ENCODE results near the gene DTX1. TPM values are rescaled to one million over a fixed set of nuclear protein-coding genes. Genes with fewer than 3 reads are reported as not detected.

Gene DTX1
- total RNA-seq, 2 experiments from 2014 or later, result 0.55 to 0.57 TPM

GRCh38 chr12:113070117-113070906 is 13.8 kb downstream of the DTX1 start:
- H3K9me3 Mint-ChIP-seq, result no peaks in the 10 kb centered on the region
- DNase-seq (peak; percentile 65), ATAC-seq (ENCODE audit: low read depth) (peak; percentile 83)
- H3K27me3 Mint-ChIP-seq, result peaks cover 5% of the 10 kb centered on the region
- peaks cover 15% of the 10 kb centered on the region for H3K4me1 Mint-ChIP-seq
- peak overlapping the region; percentile 39 for H3K4me3 Mint-ChIP-seq
- POLR2A ChIA-PET, result interaction anchor here (1.6 kb wide), 1 partner anchor 92 kb away, joined by 4 read pairs; the partner anchor contains the start of gene OAS2
- peak overlapping the region; percentile 8 for H3K27ac Mint-ChIP-seq
- no peaks in the 10 kb centered on the region for H3K36me3 Mint-ChIP-seq

GRCh38 chr12:113071135-113072112 is 14.9 kb downstream of the DTX1 start:
- Mint-ChIP-seq H3K9me3 (no peaks in the 10 kb centered on the region), H3K36me3 (no peaks in the 10 kb centered on the region), H3K27ac (no peak overlapping the region), H3K4me1 (peaks cover 20% of the 10 kb centered on the region), H3K27me3 (peaks cover 5% of the 10 kb centered on the region), H3K4me3 (no peak overlapping the region)
- POLR2A ChIA-PET, result interaction anchor here (1.6 kb wide), 1 partner anchor 94 kb away, joined by 4 read pairs; the partner anchor contains the start of gene OAS2
- DNase-seq (no peak), ATAC-seq (ENCODE audit: low read depth) (no peak)

- H3K27ac Mint-ChIP-seq, result no peak overlapping the region
- DNase-seq (no peak), ATAC-seq (ENCODE audit: low read depth) (no peak)
- H3K27me3 Mint-ChIP-seq, result peaks cover 5% of the 10 kb centered on the region
- no peak overlapping the region for H3K4me3 Mint-ChIP-seq
- H3K4me1 Mint-ChIP-seq, result peaks cover 18% of the 10 kb centered on the region
- POLR2A ChIA-PET, result no interaction called here
- H3K36me3 Mint-ChIP-seq, result no peaks in the 10 kb centered on the region
- H3K9me3 Mint-ChIP-seq, result no peaks in the 10 kb centered on the region
These were observed 15.6 kb downstream of the DTX1 start for GRCh38 chr12:113072136-113072535.

- no peak overlapping the region for H3K4me3 Mint-ChIP-seq
- H3K9me3 Mint-ChIP-seq, result no peaks in the 10 kb centered on the region
- H3K27ac Mint-ChIP-seq, result no peak overlapping the region
- ATAC-seq (ENCODE audit: low read depth), result no peak
- H3K4me1 Mint-ChIP-seq, result peaks cover 18% of the 10 kb centered on the region
- H3K27me3 Mint-ChIP-seq, result no peaks in the 10 kb centered on the region
- POLR2A ChIA-PET, result no interaction called here
- H3K36me3 Mint-ChIP-seq, result no peaks in the 10 kb centered on the region
- no peak for DNase-seq
These were observed 17.1 kb downstream of the DTX1 start for GRCh38 chr12:113073586-113073985.

- Mint-ChIP-seq H3K36me3 (no peaks in the 10 kb centered on the region), H3K27ac (no peak overlapping the region), H3K9me3 (no peaks in the 10 kb centered on the region), H3K4me3 (no peak overlapping the region), H3K27me3 (no peaks in the 10 kb centered on the region), H3K4me1 (peaks cover 15% of the 10 kb centered on the region)
- POLR2A ChIA-PET, result no interaction called here
- no peak for DNase-seq
- ATAC-seq (ENCODE audit: low read depth), result peak; percentile 34
These were observed 18.7 kb downstream of the DTX1 start for GRCh38 chr12:113075137-113075683.

GRCh38 chr12:113077057-113077858 is 20.7 kb downstream of the DTX1 start:
- ATAC-seq (ENCODE audit: low read depth) (no peak), DNase-seq (no peak)
- POLR2A ChIA-PET, result no interaction called here
- Mint-ChIP-seq H3K4me3 (no peak overlapping the region), H3K9me3 (no peaks in the 10 kb centered on the region), H3K27me3 (peaks cover 2% of the 10 kb centered on the region), H3K27ac (no peak overlapping the region), H3K36me3 (no peaks in the 10 kb centered on the region), H3K4me1 (peaks cover 6% of the 10 kb centered on the region)

- H3K4me3 Mint-ChIP-seq, result no peak overlapping the region
- no peaks in the 10 kb centered on the region for H3K9me3 Mint-ChIP-seq
- no peak for ATAC-seq (ENCODE audit: low read depth)
- POLR2A ChIA-PET, result no interaction called here
- no peak for DNase-seq
- H3K27ac Mint-ChIP-seq, result no peak overlapping the region
- H3K36me3 Mint-ChIP-seq, result no peaks in the 10 kb centered on the region
- H3K4me1 Mint-ChIP-seq, result peaks cover 6% of the 10 kb centered on the region
- H3K27me3 Mint-ChIP-seq, result peaks cover 2% of the 10 kb centered on the region
These were observed 21.3 kb downstream of the DTX1 start for GRCh38 chr12:113077859-113078255.

GRCh38 chr12:113081873-113082272 is 25.3 kb downstream of the DTX1 start:
- no peak overlapping the region for H3K27ac Mint-ChIP-seq
- peaks cover 15% of the 10 kb centered on the region for H3K4me1 Mint-ChIP-seq
- no peaks in the 10 kb centered on the region for H3K36me3 Mint-ChIP-seq
- DNase-seq (no peak), ATAC-seq (ENCODE audit: low read depth) (no peak)
- no peak overlapping the region for H3K4me3 Mint-ChIP-seq
- peaks cover 5% of the 10 kb centered on the region for H3K27me3 Mint-ChIP-seq
- H3K9me3 Mint-ChIP-seq, result no peaks in the 10 kb centered on the region
- POLR2A ChIA-PET, result no interaction called here

- ATAC-seq (ENCODE audit: low read depth) (no peak), DNase-seq (no peak)
- Mint-ChIP-seq H3K27me3 (peaks cover 5% of the 10 kb centered on the region), H3K4me1 (peaks cover 20% of the 10 kb centered on the region), H3K27ac (peak overlapping the region; percentile 45), H3K36me3 (no peaks in the 10 kb centered on the region), H3K4me3 (no peak overlapping the region), H3K9me3 (no peaks in the 10 kb centered on the region)
- POLR2A ChIA-PET, result no interaction called here
These were observed 26.1 kb downstream of the DTX1 start for GRCh38 chr12:113082486-113083148.

GRCh38 chr12:113083863-113084435 is 27.4 kb downstream of the DTX1 start:
- Mint-ChIP-seq H3K36me3 (no peaks in the 10 kb centered on the region), H3K27ac (no peak overlapping the region), H3K9me3 (no peaks in the 10 kb centered on the region), H3K4me3 (no peak overlapping the region), H3K27me3 (peaks cover 5% of the 10 kb centered on the region), H3K4me1 (peaks cover 24% of the 10 kb centered on the region)
- POLR2A ChIA-PET, result no interaction called here
- DNase-seq (no peak), ATAC-seq (ENCODE audit: low read depth) (no peak)

- H3K9me3 Mint-ChIP-seq, result no peaks in the 10 kb centered on the region
- peaks cover 3% of the 10 kb centered on the region for H3K27me3 Mint-ChIP-seq
- H3K27ac Mint-ChIP-seq, result peak overlapping the region; percentile 49
- no peaks in the 10 kb centered on the region for H3K36me3 Mint-ChIP-seq
- no peak for DNase-seq
- peak overlapping the region; percentile 78 for H3K4me3 Mint-ChIP-seq
- POLR2A ChIA-PET, result interaction anchor here (0.7 kb wide), 1 partner anchor 17 kb away, joined by 5 read pairs; no protein-coding TSS in a partner anchor
- H3K4me1 Mint-ChIP-seq, result peaks cover 38% of the 10 kb centered on the region
- ATAC-seq (ENCODE audit: low read depth), result peak; percentile 32
These were observed 30.0 kb downstream of the DTX1 start for GRCh38 chr12:113086249-113087164.

Data from activated naive CD8-positive, alpha-beta T cell treated with anti-CD3 and anti-CD28 coated beads, Interleukin-2, amount 10 ng/mL, durations not matched to agents 7 days and 5 days (primary cell).